Measurements from ENCODE around the gene C3orf80. TPM values are rescaled to one million over a fixed set of nuclear protein-coding genes. Genes with fewer than 3 reads are reported as not detected.

Gene C3orf80
- total RNA-seq, 1 experiment from 2014 or later = 3.2 TPM

DNA sequence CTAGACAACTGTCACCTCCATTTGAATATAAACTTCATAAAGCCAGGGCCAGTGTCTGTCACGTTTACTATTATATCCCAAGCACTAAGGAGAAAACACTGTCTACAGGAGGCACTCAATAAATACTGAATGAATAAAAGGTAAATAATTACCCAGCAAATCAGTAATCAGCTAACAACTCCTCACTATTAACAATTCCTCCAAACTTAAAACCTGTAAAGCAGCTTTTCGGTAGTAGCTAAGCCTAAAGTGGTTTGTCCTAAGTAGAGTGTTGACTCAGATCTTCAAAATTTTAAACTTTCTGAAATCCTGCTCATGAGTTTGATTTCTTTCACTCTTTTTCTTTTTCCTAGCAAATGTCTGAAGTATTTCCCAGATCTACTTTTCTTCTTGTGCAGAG is 39.9 kb downstream of the C3orf80 start:
- H3K4me3 ChIP-seq (ENCODE audit: low read depth, low read length) = no peak overlapping the region
- H3K36me3 Mint-ChIP-seq (ENCODE audit: insufficient read depth, unreplicated experiment) = no peaks in the 10 kb centered on the region
- no peak for DNase-seq
- TF ChIP-seq, protein P1, sequence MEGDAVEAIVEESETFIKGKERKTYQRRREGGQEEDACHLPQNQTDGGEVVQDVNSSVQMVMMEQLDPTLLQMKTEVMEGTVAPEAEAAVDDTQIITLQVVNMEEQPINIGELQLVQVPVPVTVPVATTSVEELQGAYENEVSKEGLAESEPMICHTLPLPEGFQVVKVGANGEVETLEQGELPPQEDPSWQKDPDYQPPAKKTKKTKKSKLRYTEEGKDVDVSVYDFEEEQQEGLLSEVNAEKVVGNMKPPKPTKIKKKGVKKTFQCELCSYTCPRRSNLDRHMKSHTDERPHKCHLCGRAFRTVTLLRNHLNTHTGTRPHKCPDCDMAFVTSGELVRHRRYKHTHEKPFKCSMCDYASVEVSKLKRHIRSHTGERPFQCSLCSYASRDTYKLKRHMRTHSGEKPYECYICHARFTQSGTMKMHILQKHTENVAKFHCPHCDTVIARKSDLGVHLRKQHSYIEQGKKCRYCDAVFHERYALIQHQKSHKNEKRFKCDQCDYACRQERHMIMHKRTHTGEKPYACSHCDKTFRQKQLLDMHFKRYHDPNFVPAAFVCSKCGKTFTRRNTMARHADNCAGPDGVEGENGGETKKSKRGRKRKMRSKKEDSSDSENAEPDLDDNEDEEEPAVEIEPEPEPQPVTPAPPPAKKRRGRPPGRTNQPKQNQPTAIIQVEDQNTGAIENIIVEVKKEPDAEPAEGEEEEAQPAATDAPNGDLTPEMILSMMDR (IDR thresholded peaks at IDR 0.05; ENCODE audit: insufficient read depth in 1 of 2, low read depth in 1 of 2, low read length in 1 of 2, severe bottlenecking in 1 of 2, unreplicated experiment in 1 of 2) = no peak
- H3K9me3 ChIP-seq = no peaks in the 10 kb centered on the region
- intact Hi-C loops (cut with micrococcal nuclease; ENCODE audit: unreplicated experiment) = no loop called here
- no peaks in the 10 kb centered on the region for H3K27me3 ChIP-seq (replicated peaks; ENCODE audit: control insufficient read depth, insufficient read depth, low read length)
- POLR2A ChIA-PET = no interaction called here
- H3K27me3 Mint-ChIP-seq (ENCODE audit: insufficient read depth, unreplicated experiment) = no peaks in the 10 kb centered on the region
- no peak overlapping the region for H3K27ac Mint-ChIP-seq (ENCODE audit: unreplicated experiment)
- H3K9me3 Mint-ChIP-seq (ENCODE audit: unreplicated experiment) = no peaks in the 10 kb centered on the region
- BruUV-seq (replicated peaks) = no TSS peak
- H3K36me3 ChIP-seq (ENCODE audit: control insufficient read depth, insufficient read depth, low read length) = no peaks in the 10 kb centered on the region
- no peak overlapping the region for H3K4me3 Mint-ChIP-seq (ENCODE audit: unreplicated experiment)
- CTCF ChIA-PET = no interaction called here
- H3K4me1 ChIP-seq = no peaks in the 10 kb centered on the region
- no peaks in the 10 kb centered on the region for H3K4me1 Mint-ChIP-seq (ENCODE audit: low read depth, unreplicated experiment)

Other genes starting within 250 kb of the C3orf80 start
- 0.60 and 0.95 TPM in 2 replicates for gene IL12A, start 236.6 kb upstream of the C3orf80 start, total RNA-seq (2022)
- 19.3 and 24.9 TPM in 2 replicates for gene IFT80, start 173.8 kb downstream of the C3orf80 start, total RNA-seq (2022)
- 133 and 136 TPM in 2 replicates for gene SMC4, start 174.2 kb downstream of the C3orf80 start, total RNA-seq (2022)
- 3.8 and 4.5 TPM in 2 replicates for gene TRIM59, start 224.4 kb downstream of the C3orf80 start, total RNA-seq (2022)

All from Caco-2 (cell line).